GM23338 (cell line): ENCODE measurements around the gene RPP40. TPM values are rescaled to one million over a fixed set of nuclear protein-coding genes. Genes with fewer than 3 reads are reported as not detected.

Source experiments
- ATAC-seq: fragments of 200-7000 bp; cut with Tn5 transposase; 3 replicates; pipeline ENCODE4 v1.9.1; 2020
- DNase-seq: peaks from one replicate; pipeline ENCODE4 v3.0.0-alpha.2; 2015; ENCODE audit warnings: low spot score
- H2AFZ ChIP-seq: fragments of 200-600 bp; sonication (generic); 2 replicates; pipeline ENCODE4 v1.8.0; 2016; ENCODE audit warnings: antibody characterized with exemption, mild to moderate bottlenecking, moderate library complexity
- H3F3A ChIP-seq: fragments of 200-600 bp; sonication (generic); replicated peaks from 2 replicates; pipeline ENCODE4 v1.8.0; 2017; ENCODE audit warnings: antibody characterized with exemption, mixed run types, low read depth
- H3K27ac ChIP-seq: fragments of 200-600 bp; sonication (generic); 2 replicates; pipeline ENCODE4 v1.6.1; 2016; ENCODE audit warnings: low read depth
- H3K27me3 ChIP-seq: fragments of 200-600 bp; sonication (generic); 2 replicates; pipeline ENCODE4 v1.8.0; 2016; ENCODE audit warnings: mild to moderate bottlenecking, mixed run types, moderate library complexity; ENCODE audit not compliant: insufficient read depth
- H3K36me3 ChIP-seq: fragments of 200-600 bp; sonication (generic); 2 replicates; pipeline ENCODE4 v1.8.0; 2016; ENCODE audit warnings: mild to moderate bottlenecking; ENCODE audit not compliant: insufficient read depth
- H3K4me1 ChIP-seq: fragments of 200-600 bp; sonication (generic); 2 replicates; pipeline ENCODE4 v1.8.0; 2016; ENCODE audit warnings: mild to moderate bottlenecking, moderate library complexity; ENCODE audit not compliant: insufficient read depth
- H3K4me2 ChIP-seq: fragments of 200-600 bp; sonication (generic); 2 replicates; pipeline ENCODE4 v1.7.1; 2017; ENCODE audit warnings: mixed run types
- H3K4me3 ChIP-seq: fragments of 200-600 bp; sonication (generic); 2 replicates; pipeline ENCODE4 v1.6.1; 2016; ENCODE audit warnings: mixed run types
- H3K79me2 ChIP-seq: fragments of 200-600 bp; sonication (generic); replicated peaks from 2 replicates; pipeline ENCODE4 v1.8.0; 2017; ENCODE audit warnings: mild to moderate bottlenecking; ENCODE audit not compliant: insufficient read depth
- H3K9me2 ChIP-seq: fragments of 200-600 bp; sonication (generic); 2 replicates; pipeline ENCODE4 v1.8.0; 2017; ENCODE audit not compliant: insufficient read depth
- H4K20me1 ChIP-seq: fragments of 200-600 bp; sonication (generic); replicated peaks from 2 replicates; pipeline ENCODE4 v1.8.0; 2017; ENCODE audit warnings: mild to moderate bottlenecking; ENCODE audit not compliant: insufficient read depth
- H3K27ac Mint-ChIP-seq: 2 replicates; pipeline ENCODE4 v1.8.0; 2020; ENCODE audit warnings: inconsistent platforms, mild to moderate bottlenecking, moderate library complexity, mixed read lengths
- H3K27me3 Mint-ChIP-seq: 3 replicates; pipeline ENCODE4 v1.8.0; 2022; ENCODE audit warnings: low read depth, mild to moderate bottlenecking, moderate library complexity, mixed read lengths, inconsistent platforms; ENCODE audit not compliant: insufficient read depth, poor library complexity
- H3K36me3 Mint-ChIP-seq: 3 replicates; pipeline ENCODE4 v1.8.0; 2021; ENCODE audit warnings: low read depth, mild to moderate bottlenecking, inconsistent platforms, moderate library complexity, mixed read lengths
- H3K4me1 Mint-ChIP-seq: 3 replicates; pipeline ENCODE4 v1.8.0; 2020; ENCODE audit warnings: mild to moderate bottlenecking, inconsistent platforms, mixed read lengths
- H3K4me3 Mint-ChIP-seq: 3 replicates; pipeline ENCODE4 v1.8.0; 2021; ENCODE audit warnings: moderate library complexity, mild to moderate bottlenecking, inconsistent platforms, mixed read lengths
- H3K9me3 Mint-ChIP-seq: 3 replicates; pipeline ENCODE4 v1.8.0; 2020; ENCODE audit warnings: moderate library complexity, mild to moderate bottlenecking, inconsistent platforms, mixed read lengths
- CTCF ChIP-seq, 2 experiments: fragments of 200-600 bp in 1 of 2; sonication (generic) in 1 of 2; conservative IDR thresholded peaks; 2 replicates each; pipeline versions ENCODE4 v1.5.1 to v1.6.1; 2016 to 2017; ENCODE audit warnings: antibody characterized with exemption in 2 of 2, low read depth in 2 of 2, mild to moderate bottlenecking in 2 of 2, moderate library complexity in 1 of 2
- EZH2phosphoT487 ChIP-seq: fragments of 200-600 bp; sonication (generic); IDR thresholded peaks from one replicate; pipeline ENCODE4 v1.8.1; 2018; ENCODE audit warnings: antibody characterized with exemption; ENCODE audit not compliant: unreplicated experiment
- JUNB ChIP-seq: IDR thresholded peaks from one replicate; pipeline ENCODE4 v1.6.1; 2016; ENCODE audit warnings: antibody characterized with exemption; ENCODE audit not compliant: unreplicated experiment
- NANOG ChIP-seq: IDR thresholded peaks from 2 replicates; pipeline ENCODE4 v1.6.1; 2016; ENCODE audit warnings: antibody characterized with exemption, borderline replicate concordance
- ZNF462 ChIP-seq: fragments of 250-450 bp; sonication (Bioruptor Pico); IDR thresholded peaks from 2 replicates; pipeline ENCODE4 v1.5.0; 2020; ENCODE audit warnings: mild to moderate bottlenecking, moderate library complexity
- polyA plus RNA-seq: library from polyadenylated mRNA; unstranded; fragments of >200 nt; fragmentation: Nextera tagmentation; extraction: Ambion mirVana; gene quantifications from 2 replicates; pipeline ENCODE4 v1.2.1, GENCODE V29; 2016
- total RNA-seq: library from RNA; depleted of rRNA; stranded (reverse); fragments of >200 nt; shearing (Covaris generic); gene quantifications from 2 replicates; pipeline ENCODE4 v1.2.3, GENCODE V29; 2014
- TF ChIP-seq, protein P1 (sequence below): IDR thresholded peaks from 2 replicates; pipeline ENCODE4 v1.6.1; 2016; ENCODE audit warnings: antibody characterized with exemption

Gene RPP40
- total and polyA plus RNA-seq, 2 experiments from 2014 or later, result 39.3 to 40.4 TPM

- H4K20me1 ChIP-seq, result 0 out of 2 replicates have a peak, but pooled peaks cover 3% of the 10 kb centered on the region
- H2AFZ ChIP-seq, result no peak overlapping the region
These were observed 6.0 kb downstream of the RPP40 start for GRCh38 chr6:4997862-4998261.

More at GRCh38 chr6:4997862-4998261, 6.0 kb downstream of the RPP40 start:
- no peak for DNase-seq
- ATAC-seq, result no peak
- Histone ChIP-seq H3K4me1 (no peaks in the 10 kb centered on the region; the same call in 1 of the 2 replicates), H3K4me3 (no peak overlapping the region), H3K4me2 (no peak overlapping the region), H3K27me3 (no peaks in the 10 kb centered on the region), H3K27ac (no peak overlapping the region), H3F3A (no peaks in the 10 kb centered on the region), H3K36me3 (peaks cover 3% of the 10 kb centered on the region; the same call in 1 of the 2 replicates), H3K9me2 (no peaks in the 10 kb centered on the region), H3K79me2 (no peaks in the 10 kb centered on the region)
- Mint-ChIP-seq H3K27me3 (no peaks in the 10 kb centered on the region), H3K4me1 (no peaks in the 10 kb centered on the region), H3K27ac (no peak overlapping the region), H3K36me3 (peaks cover 23% of the 10 kb centered on the region), H3K9me3 (no peaks in the 10 kb centered on the region), H3K4me3 (no peak overlapping the region)
- TF ChIP-seq CTCF (conservative IDR thresholded peaks at IDR 0.05; ENCODE audit: low read depth in 2 of 2) (0 out of 4 replicates have a peak, but pooled peaks of 1 of the 2 experiments have one; percentile 6), JUNB (no peak), ZNF462 (CRISPR knock-in tag) (no peak), NANOG (no peak), EZH2phosphoT487 (no peak)
- TF ChIP-seq, protein P1, sequence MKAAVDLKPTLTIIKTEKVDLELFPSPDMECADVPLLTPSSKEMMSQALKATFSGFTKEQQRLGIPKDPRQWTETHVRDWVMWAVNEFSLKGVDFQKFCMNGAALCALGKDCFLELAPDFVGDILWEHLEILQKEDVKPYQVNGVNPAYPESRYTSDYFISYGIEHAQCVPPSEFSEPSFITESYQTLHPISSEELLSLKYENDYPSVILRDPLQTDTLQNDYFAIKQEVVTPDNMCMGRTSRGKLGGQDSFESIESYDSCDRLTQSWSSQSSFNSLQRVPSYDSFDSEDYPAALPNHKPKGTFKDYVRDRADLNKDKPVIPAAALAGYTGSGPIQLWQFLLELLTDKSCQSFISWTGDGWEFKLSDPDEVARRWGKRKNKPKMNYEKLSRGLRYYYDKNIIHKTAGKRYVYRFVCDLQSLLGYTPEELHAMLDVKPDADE, result no peak
